Esophagus muscularis mucosa (tissue), 3 donors: ENCODE measurements around the gene AFF4.

ENCODE experiments used
- CTCF ChIP-seq, 3 experiments: fragments of 200-600 bp in 2 of 3; fragments of 450-650 bp in 1 of 3; sonication (generic) in 2 of 3; IDR thresholded peaks; one replicate each; pipeline ENCODE4 v1.5.1; 2017 to 2019; ENCODE audit warnings: antibody characterized with exemption in 3 of 3, mild to moderate bottlenecking in 2 of 3, moderate library complexity in 1 of 3
- POLR2A ChIP-seq: fragments of 450-650 bp; IDR thresholded peaks from one replicate; pipeline ENCODE4 v1.6.1; 2017; ENCODE audit warnings: antibody characterized with exemption, moderate library complexity, mild to moderate bottlenecking, low read depth
- POLR2AphosphoS5 ChIP-seq, 2 donors: sonication (generic); formaldehyde crosslinking; IDR thresholded peaks; one replicate each; pipeline ENCODE4 v1.6.1; 2017; ENCODE audit warnings: antibody characterized with exemption in 2 of 2

GRCh38 chr5:132952829-132953228 lies 10.6 kb downstream of the AFF4 start:
- no peak for TF ChIP-seq CTCF (IDR thresholded peaks at IDR 0.05)
- no peak for TF ChIP-seq POLR2AphosphoS5 (IDR thresholded peaks at IDR 0.05)
- no peak for TF ChIP-seq POLR2A
